HepG2 (cell line): Measurements from ENCODE around the gene TMEM50B. TPM values are rescaled to one million over a fixed set of nuclear protein-coding genes. Genes with fewer than 3 reads are reported as not detected.

Source experiments
- CEBPG ChIP-seq: IDR thresholded peaks from 2 replicates; pipeline ENCODE4 v1.6.1; 2016
- FOSL1 ChIP-seq: sonication (generic); formaldehyde crosslinking; IDR thresholded peaks from 2 replicates; pipeline ENCODE4 v1.9.0; 2021; ENCODE audit warnings: missing genetic modification reagents, borderline replicate concordance
- GMEB2 ChIP-seq: IDR thresholded peaks from 2 replicates; pipeline ENCODE4 v1.6.1; 2016; ENCODE audit warnings: missing biosample characterization, missing genetic modification reagents, low read depth
- HDAC2 ChIP-seq: sonication (generic); formaldehyde crosslinking; IDR thresholded peaks from 2 replicates; pipeline ENCODE4 v1.4.0; 2020; ENCODE audit warnings: missing genetic modification reagents
- RNF219 ChIP-seq: sonication (generic); formaldehyde crosslinking; IDR thresholded peaks from 2 replicates; pipeline ENCODE4 v1.5.0; 2020; ENCODE audit warnings: mild to moderate bottlenecking, missing genetic modification reagents
- SIN3A ChIP-seq: IDR thresholded peaks from 2 replicates; pipeline ENCODE4 v1.6.1; 2011; ENCODE audit warnings: low read depth, mild to moderate bottlenecking, control low read depth, low read length, borderline replicate concordance
- SSRP1 ChIP-seq: IDR thresholded peaks from 2 replicates; pipeline ENCODE4 v1.6.1; 2016; ENCODE audit warnings: control low read depth
- STAT5B ChIP-seq: sonication (generic); formaldehyde crosslinking; IDR thresholded peaks from 2 replicates; pipeline ENCODE4 v1.4.0; 2020; ENCODE audit warnings: missing genetic modification reagents
- TEAD2 ChIP-seq: sonication (generic); formaldehyde crosslinking; IDR thresholded peaks from 2 replicates; pipeline ENCODE4 v1.9.0; 2021; ENCODE audit warnings: missing genetic modification reagents
- ZBTB7B ChIP-seq: sonication (generic); formaldehyde crosslinking; IDR thresholded peaks from 2 replicates; pipeline ENCODE4 v1.4.0; 2020; ENCODE audit warnings: missing genetic modification reagents
- ZFP91 ChIP-seq: sonication (generic); formaldehyde crosslinking; IDR thresholded peaks from 2 replicates; pipeline ENCODE4 v1.9.0; 2022; ENCODE audit warnings: missing genetic modification reagents, mild to moderate bottlenecking, borderline replicate concordance
- ZNF296 ChIP-seq: sonication (generic); formaldehyde crosslinking; conservative IDR thresholded peaks from 2 replicates; pipeline ENCODE4 v1.5.0; 2020; ENCODE audit warnings: mild to moderate bottlenecking, missing genetic modification reagents
- ZNF3 ChIP-seq: IDR thresholded peaks from 2 replicates; pipeline ENCODE4 v1.7.0; 2017; ENCODE audit warnings: inconsistent platforms
- ZNF484 ChIP-seq: sonication (generic); formaldehyde crosslinking; IDR thresholded peaks from 2 replicates; pipeline ENCODE4 v1.5.1; 2020; ENCODE audit warnings: mild to moderate bottlenecking, low read depth, missing genetic modification reagents, borderline replicate concordance
- ZNF589 ChIP-seq: sonication (generic); formaldehyde crosslinking; conservative IDR thresholded peaks from 2 replicates; pipeline ENCODE4 v1.8.0; 2022; ENCODE audit warnings: mild to moderate bottlenecking, moderate library complexity, missing genetic modification reagents
- ZNF737 ChIP-seq: sonication (generic); formaldehyde crosslinking; IDR thresholded peaks from 2 replicates; pipeline ENCODE4 v1.5.0; 2020; ENCODE audit warnings: missing genetic modification reagents, mild to moderate bottlenecking, borderline replicate concordance
- ZNF747 ChIP-seq: sonication (generic); formaldehyde crosslinking; IDR thresholded peaks from 2 replicates; pipeline ENCODE4 v1.8.1; 2023; ENCODE audit warnings: missing genetic modification reagents, mild to moderate bottlenecking, borderline replicate concordance
- ZNF772 ChIP-seq: sonication (generic); formaldehyde crosslinking; IDR thresholded peaks from 2 replicates; pipeline ENCODE4 v1.5.0; 2020; ENCODE audit warnings: mild to moderate bottlenecking, missing genetic modification reagents
- polyA plus RNA-seq, 8 experiments: library from polyadenylated mRNA; depleted of rRNA in 3 of 8; stranded (reverse) in 7 of 8; unstranded in 1 of 8; fragments of >200 nt; fragmentation: Illumina TruSeq in 4 of 8; extraction: Trizol in 4 of 8; gene quantifications; 2 replicates each; pipeline versions ENCODE4 v1.2.1 to v1.2.3, GENCODE V29; 2011 to 2016; ENCODE audit warnings: low read depth in 4 of 8, missing spikeins in 1 of 8, mixed read lengths in 1 of 8; ENCODE audit not compliant: insufficient read depth in 1 of 8
- total RNA-seq, 5 experiments: library from RNA; depleted of rRNA; stranded (reverse); fragments of >200 nt; fragmentation: Illumina TruSeq; extraction: Trizol; gene quantifications; 2 replicates each; pipeline ENCODE4 v1.2.3, GENCODE V29; 2016; ENCODE audit warnings: low read depth in 1 of 5
- TF ChIP-seq, protein P1 (sequence below): sonication (generic); formaldehyde crosslinking; IDR thresholded peaks from 2 replicates; pipeline ENCODE4 v1.5.1; 2020; ENCODE audit warnings: missing genetic modification reagents, mild to moderate bottlenecking, borderline replicate concordance
- TF ChIP-seq, protein P2 (sequence below), 2 experiments: fragments of 450-650 bp in 1 of 2; sonication (generic) in 1 of 2; formaldehyde crosslinking; IDR thresholded peaks; 2 replicates each; pipeline versions ENCODE4 v1.5.0 to v1.8.0; 2020 to 2022; ENCODE audit warnings: mild to moderate bottlenecking in 1 of 2, missing genetic modification reagents in 1 of 2

The TMEM50B gene
- total and polyA plus RNA-seq, 2 of the 13 experiments (the other 11 are each of a cell fraction or from before 2014, with no cell fraction given) = 29.9 to 46.3 TPM

DNA sequence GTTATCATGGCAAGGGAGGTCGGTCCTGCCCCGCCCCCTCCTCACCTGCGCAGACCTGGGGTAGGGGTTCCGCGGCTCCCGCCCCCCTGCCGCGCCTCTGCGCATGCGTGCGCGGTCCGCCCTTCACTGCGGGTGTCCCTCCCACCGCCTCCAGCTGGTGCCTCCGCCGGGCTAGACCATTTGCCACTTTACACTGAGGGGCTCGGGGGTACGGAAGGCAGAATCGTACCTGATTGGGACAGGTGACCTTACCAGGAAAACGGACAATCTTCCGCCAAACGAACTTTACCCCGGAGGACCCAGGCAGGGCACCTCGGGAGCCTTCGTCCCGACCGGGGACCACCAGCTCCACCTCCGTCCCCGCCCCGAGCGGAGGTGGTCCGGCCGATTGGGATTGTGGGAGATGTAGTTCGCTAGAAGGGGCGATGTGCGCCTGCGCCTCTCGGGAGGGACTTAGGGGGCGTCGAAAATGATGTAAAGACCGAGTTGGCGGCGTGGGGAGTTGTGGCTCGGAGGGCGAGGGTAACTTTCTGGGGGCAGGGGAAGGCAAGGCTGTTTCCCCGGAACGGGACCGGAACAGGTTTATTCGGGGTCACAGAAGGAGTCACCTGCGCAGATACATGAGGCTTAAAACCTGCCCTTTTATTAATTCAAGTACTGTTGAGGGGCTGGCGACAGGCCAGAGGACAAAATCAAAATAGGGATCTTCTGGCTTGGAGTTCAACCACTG lies 11.8 kb upstream of the TMEM50B start, which contains the start of gene DNAJC28 (continued):
- TF ChIP-seq GMEB2 (CRISPR knock-in tag) = no peak
- TF ChIP-seq ZNF737 (CRISPR knock-in tag) = no peak
- TF ChIP-seq SIN3A = peak; percentile 56; the same call in 1 of the 2 replicates
- no peak for TF ChIP-seq TEAD2 (CRISPR knock-in tag)
- no peak for TF ChIP-seq ZNF296 (CRISPR knock-in tag)
- no peak for TF ChIP-seq SSRP1
- no peak for TF ChIP-seq FOSL1
- no peak for TF ChIP-seq ZNF484 (CRISPR knock-in tag)
- TF ChIP-seq HDAC2 = no peak; the same call in 1 of the 2 replicates
- no peak for TF ChIP-seq ZNF589 (CRISPR knock-in tag)
- no peak for TF ChIP-seq STAT5B (CRISPR knock-in tag)
- peak; percentile 39; the same call in 1 of the 2 replicates for TF ChIP-seq ZNF747
- TF ChIP-seq ZNF3 (CRISPR knock-in tag) = no peak
- TF ChIP-seq, protein P1, sequence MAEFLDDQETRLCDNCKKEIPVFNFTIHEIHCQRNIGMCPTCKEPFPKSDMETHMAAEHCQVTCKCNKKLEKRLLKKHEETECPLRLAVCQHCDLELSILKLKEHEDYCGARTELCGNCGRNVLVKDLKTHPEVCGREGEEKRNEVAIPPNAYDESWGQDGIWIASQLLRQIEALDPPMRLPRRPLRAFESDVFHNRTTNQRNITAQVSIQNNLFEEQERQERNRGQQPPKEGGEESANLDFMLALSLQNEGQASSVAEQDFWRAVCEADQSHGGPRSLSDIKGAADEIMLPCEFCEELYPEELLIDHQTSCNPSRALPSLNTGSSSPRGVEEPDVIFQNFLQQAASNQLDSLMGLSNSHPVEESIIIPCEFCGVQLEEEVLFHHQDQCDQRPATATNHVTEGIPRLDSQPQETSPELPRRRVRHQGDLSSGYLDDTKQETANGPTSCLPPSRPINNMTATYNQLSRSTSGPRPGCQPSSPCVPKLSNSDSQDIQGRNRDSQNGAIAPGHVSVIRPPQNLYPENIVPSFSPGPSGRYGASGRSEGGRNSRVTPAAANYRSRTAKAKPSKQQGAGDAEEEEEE = no peak
- TF ChIP-seq ZNF772 (CRISPR knock-in tag) = peak; percentile 81
- peak; percentile 51 for TF ChIP-seq CEBPG
- no peak for TF ChIP-seq RNF219 (CRISPR knock-in tag)
- TF ChIP-seq, protein P2, sequence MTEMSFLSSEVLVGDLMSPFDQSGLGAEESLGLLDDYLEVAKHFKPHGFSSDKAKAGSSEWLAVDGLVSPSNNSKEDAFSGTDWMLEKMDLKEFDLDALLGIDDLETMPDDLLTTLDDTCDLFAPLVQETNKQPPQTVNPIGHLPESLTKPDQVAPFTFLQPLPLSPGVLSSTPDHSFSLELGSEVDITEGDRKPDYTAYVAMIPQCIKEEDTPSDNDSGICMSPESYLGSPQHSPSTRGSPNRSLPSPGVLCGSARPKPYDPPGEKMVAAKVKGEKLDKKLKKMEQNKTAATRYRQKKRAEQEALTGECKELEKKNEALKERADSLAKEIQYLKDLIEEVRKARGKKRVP (CRISPR knock-in tag; IDR thresholded peaks at IDR 0.05) = peak in 1 of 2 experiments; percentile 85; a peak in 2 of 4 replicates
- TF ChIP-seq ZFP91 (CRISPR knock-in tag) = peak; percentile 49; the same call in 1 of the 2 replicates
- TF ChIP-seq ZBTB7B (CRISPR knock-in tag) = peak; percentile 92
